SH-SY5Y (cell line): Measurements from ENCODE around the gene HBP1.

Source experiments
- GATA2 ChIP-seq: IDR thresholded peaks from 2 replicates; pipeline ENCODE4 v1.6.1; 2011; ENCODE audit warnings: mild to moderate bottlenecking, low read depth, low read length
- GATA3 ChIP-seq: IDR thresholded peaks from 2 replicates; pipeline ENCODE4 v1.6.1; 2011; ENCODE audit warnings: low read depth, mild to moderate bottlenecking, low read length, moderate library complexity

The HBP1 gene, protein sequence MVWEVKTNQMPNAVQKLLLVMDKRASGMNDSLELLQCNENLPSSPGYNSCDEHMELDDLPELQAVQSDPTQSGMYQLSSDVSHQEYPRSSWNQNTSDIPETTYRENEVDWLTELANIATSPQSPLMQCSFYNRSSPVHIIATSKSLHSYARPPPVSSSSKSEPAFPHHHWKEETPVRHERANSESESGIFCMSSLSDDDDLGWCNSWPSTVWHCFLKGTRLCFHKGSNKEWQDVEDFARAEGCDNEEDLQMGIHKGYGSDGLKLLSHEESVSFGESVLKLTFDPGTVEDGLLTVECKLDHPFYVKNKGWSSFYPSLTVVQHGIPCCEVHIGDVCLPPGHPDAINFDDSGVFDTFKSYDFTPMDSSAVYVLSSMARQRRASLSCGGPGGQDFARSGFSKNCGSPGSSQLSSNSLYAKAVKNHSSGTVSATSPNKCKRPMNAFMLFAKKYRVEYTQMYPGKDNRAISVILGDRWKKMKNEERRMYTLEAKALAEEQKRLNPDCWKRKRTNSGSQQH

DNA sequence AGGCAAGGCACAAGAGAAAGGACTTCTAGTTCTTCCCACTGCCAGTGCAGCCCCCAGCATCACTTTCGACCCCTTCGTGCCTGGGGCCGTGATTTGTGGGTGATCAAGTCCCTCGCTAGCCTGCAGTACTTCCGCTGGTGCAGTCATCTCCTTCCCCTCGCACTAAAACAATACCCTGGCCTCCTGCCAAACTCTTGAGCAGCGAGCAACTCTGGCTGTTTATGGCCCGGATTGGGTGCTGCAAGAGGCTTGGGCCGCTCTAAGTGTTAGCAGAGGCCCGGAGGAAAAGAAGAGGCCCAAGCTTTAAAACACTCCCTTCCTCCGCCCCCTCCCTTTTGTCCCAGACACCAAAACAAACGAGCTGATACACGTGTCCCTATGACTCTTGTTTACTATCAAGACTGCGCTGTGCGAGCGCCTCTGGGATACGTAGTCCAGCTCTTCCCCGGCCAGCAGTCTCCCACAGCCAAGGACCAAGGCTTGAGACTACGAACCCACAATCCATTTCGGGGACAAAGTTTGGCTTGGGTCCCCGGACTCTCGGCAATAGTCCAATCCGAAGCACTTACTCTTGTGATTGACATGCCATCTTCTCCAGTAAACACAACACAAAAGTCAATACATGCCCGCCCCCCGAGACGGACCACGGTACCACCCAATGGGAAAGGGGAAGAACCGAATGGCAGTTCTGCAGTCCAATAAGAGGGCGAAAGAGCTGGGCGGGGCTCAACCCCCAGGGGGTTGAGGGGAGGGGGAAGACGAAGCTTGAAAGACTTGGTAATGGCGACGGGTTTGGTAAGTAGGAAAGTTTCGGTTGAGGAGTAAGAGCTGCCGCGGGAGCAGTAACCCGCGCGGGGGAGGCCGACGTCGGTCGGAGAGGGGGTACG lies at the start of gene HBP1:
TSS of gene HBP1 (plus strand) at position 771 of the 887 bp plus-strand sequence. CDS start 10,891 bp downstream, outside the sequence.
- no peak for TF ChIP-seq GATA3
- TF ChIP-seq GATA2: peak; percentile 34; the same call in 1 of the 2 replicates

DNA sequence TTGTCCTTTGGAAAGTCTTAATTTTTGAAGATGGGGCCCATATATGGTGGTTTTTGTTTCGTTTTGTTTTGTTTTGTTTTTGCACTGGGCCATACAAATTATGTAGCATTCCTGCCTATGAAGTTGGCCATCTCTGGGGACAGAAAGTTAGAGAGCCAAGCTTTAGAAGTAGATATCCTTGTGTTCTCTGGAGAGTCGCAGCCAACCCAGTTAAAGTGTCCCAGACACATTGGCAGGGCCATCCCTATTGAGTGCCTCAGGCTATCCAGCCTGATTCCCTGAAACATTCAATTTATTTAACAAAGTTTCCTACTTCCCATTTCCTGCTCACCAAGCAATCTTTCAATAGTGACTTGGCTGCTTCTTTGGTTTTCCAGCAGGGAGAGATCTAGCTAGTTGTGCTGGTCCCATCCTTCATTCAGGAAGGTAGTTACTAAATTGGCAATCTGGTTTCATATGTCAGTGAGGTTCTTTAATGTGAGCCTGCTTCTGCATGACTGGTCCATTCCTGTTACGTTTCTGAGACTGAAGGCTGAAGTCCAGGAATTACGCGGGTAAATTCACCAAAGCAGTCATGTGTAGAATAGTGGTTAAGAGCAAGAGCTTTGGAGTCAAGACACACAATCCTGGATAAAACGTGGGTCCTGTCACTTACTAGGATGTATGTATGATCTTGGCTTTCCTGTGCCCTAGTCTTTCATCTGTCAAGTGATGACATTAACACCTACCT lies 49.3 kb upstream of the HBP1 start:
- TF ChIP-seq GATA2 (no peak), GATA3 (no peak)

DNA sequence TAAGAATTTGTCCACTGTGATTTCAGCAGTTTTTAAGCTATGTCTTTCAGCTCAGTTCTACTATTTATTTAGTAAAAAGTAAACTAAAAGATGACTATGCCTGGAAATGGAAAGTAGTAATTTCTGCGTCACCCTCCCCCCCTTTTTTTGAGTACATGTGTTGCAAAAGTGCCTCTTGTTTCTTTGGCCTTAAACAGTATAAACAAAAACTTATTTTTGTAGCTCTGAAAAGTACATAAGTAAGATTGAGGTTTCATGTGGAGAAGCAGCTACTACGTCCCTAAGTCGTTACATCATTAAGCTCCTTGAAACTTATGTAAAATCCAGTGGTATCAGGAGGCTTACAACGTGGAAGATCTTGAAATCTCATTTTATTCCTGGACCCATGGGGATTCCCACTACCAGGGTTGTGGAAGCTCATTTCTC lies 46.3 kb upstream of the HBP1 start:
- TF ChIP-seq GATA2 (no peak), GATA3 (no peak)

DNA sequence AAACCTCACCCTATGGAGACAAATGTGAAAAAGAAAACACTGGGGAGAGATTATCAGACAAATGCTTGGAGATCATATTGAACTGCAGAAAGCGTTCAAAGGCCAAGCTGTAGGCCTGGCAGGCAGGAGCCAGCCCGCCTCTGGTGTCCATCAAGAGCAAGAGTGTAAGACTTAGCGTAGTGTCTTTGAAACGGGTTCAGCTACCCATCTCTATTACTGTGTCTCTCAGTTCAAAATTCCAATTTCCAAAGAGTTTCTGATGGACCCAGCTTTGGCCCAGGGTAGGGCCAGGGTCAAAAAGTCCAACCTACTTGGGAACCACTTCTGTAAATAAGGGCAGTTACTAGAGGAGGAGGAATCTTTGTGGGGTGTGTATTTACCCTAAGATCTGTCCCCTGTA lies 45.4 kb upstream of the HBP1 start:
- TF ChIP-seq GATA2 (no peak), GATA3 (no peak)

DNA sequence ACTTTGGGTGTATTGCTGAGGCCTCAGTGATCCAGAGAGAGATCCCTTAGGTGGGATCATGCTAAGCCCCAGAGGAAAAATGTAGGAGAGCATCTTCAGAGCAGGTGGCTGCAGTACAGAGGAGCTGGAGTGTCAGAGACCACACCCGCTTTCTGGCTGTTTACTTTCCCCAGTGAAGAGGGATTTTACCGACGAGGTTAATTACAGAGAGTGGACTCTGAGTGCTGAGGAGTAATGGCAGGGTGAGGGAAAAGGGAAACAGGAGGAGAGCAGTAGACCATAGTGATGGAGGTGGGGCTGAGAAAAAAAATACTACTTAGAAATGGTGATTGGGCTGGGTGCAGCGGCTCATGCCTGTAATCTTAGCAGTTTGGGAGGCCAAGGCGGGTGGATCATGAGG lies 43.3 kb upstream of the HBP1 start:
- TF ChIP-seq GATA2 (no peak), GATA3 (no peak)

DNA sequence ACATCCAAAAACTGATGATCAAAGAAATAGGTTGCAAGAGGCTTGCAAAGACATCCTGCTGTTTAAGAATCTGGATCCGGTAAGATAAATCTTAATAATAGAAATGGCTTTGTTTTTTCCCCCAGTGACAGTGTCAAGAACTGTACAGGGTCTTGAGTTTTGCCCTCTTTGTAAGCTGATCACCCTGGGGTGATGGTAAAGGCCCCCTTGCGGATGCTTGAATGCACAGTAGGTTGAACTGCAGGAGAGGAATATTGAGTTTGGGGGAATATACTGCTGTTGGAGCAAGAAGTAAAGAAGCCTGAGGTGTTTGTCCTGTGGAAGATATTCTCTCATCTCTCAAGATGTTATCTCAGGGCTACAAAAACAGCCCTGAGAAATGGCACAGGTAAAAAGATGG lies 40.6 kb upstream of the HBP1 start:
- TF ChIP-seq GATA2: no peak
- no peak for TF ChIP-seq GATA3

DNA sequence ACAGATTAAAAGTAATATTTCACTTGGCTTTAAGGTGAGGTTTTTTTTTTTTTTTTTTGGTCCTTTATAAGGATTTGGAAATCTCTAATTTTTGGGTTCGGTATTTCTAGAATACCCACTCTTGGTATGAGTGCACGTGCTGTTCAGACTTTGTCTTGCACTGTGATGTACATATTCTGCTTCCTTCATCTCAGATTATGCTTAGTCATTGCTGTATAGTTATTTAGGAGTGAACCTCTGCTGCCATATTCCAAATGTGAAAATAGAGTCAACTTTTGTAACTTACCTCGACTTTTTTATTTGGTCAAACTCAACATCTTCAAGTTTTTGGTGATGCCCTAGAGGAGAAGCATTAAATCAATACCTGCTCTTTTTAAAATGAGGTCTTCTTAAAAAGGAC lies 40.1 kb upstream of the HBP1 start:
- TF ChIP-seq GATA3 (no peak), GATA2 (no peak)

DNA sequence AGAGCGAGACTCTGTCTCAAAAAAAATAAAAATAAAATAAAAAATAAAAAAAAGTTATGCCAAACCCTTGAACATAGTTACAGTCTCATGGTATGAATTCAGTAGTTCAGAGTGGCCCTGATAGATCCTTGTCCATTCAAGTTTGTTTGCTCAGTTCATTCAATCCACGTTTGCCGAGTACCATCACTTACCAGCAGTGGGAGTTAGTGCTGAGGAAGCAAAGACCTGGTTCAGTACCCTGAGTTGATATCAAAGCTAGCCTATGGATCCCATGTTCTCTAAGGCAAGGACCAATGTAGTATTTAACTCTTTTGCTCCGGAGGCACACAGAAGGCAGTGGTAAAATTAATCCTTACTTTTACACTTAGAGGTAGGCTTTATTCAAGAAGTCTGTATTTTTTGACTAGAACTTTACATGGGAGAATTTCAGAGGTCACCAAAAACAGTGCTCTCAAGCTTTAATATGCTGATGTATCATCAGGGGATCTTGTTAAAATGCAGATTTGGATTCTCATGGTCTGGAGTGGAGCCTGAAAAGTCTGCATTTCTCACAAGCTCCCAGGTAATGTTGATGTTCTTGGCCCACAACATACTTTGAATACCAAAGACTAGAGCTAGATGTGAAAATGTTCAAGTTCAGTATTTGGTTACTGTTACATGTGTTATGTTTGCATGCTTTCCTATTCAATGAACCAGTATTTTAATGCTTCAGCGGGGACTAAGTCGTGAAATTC lies 38.1 kb upstream of the HBP1 start:
- TF ChIP-seq GATA2 (no peak), GATA3 (no peak)

DNA sequence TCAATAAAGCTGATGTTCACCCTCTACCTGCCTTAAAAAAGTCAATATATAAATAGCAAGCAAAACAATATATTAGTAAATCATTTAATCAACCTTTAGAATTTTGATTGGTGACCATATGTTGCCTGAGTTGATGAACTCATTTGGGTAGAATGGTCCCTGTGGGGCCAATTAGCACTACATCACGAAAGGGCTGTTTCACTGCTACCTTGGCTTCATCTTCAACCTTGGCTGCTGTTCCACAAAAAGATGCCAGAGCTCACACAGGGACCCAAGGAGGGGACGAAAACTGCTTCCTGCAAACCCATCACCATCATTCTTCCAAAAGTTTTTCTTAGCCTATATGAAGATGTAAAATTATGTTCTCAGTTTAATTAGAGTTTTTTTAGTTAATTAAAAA lies 35.4 kb upstream of the HBP1 start:
- no peak for TF ChIP-seq GATA3
- no peak for TF ChIP-seq GATA2

DNA sequence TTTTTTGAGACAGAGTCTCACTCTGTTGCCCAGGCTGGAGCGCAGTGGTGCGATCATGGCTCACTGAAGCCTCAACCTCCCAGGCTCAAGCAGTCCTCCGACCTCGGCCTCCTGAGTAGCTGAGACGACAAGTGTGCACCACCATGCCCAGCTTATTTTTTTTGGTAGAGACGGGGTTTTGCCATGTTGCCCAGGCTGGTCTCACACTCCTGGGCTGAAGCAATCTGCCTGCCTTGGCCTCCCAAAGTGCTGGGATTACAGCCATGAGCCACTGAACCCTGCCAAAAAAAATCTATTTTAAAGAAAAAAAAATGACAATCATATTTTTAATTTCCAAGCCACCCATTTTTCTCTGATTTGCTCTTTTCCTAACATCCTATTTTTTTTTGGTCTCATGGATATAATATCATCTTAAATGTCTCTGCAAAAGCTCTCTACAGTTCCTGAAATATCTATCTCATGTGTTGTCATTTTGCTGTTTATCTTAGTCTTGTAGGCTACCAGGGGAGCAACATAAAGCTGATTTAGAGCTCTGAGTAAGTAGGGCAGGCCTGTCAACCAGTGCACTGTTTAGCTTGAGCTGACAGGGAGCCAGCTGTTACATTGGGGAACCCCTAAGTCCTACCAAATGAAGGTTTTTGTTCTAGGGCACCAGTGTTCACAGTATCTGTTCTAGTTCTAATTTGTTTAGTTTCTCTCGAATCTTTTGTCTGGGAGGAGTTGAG lies 29.9 kb upstream of the HBP1 start:
- TF ChIP-seq GATA3: no peak

DNA sequence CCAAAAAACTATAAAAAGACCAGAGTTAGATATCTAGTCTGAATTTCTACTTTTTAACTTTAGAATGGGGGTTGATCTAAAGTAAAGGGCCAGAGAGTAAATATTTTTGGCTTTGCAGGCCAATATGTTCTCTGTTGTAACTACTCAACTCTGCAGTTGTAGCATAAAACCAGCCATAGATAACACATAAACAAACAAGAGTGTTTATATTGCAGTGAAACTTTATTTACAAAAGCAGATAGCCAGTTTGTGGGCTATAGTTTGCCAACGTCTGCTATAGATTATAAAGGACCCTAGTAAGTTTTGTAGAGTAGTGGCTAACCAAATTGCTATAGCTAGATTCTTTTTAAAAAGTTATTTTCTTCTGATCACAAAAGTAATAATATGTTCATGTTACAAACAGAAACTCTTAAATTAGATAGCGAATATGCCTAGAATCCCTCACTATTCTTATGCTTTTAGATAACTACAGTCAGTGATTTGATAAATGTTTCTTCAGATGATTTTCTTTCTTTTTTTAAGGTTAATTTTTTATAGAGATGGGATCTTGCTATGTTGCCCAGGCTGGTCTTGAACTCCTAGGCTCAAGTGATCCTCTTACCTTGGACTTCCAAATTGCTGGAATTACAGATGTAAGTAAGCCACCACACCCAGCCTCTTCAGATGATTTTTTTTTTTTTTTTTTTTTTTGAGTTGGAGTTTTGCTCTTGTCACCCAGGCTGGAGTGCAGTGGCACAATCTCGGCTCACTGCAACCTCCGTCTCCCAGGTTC lies 23.6 kb upstream of the HBP1 start:
- TF ChIP-seq GATA2 (no peak), GATA3 (no peak)
